ENCODE data around the gene DTD1.

DTD1 gene, protein sequence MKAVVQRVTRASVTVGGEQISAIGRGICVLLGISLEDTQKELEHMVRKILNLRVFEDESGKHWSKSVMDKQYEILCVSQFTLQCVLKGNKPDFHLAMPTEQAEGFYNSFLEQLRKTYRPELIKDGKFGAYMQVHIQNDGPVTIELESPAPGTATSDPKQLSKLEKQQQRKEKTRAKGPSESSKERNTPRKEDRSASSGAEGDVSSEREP

DNA sequence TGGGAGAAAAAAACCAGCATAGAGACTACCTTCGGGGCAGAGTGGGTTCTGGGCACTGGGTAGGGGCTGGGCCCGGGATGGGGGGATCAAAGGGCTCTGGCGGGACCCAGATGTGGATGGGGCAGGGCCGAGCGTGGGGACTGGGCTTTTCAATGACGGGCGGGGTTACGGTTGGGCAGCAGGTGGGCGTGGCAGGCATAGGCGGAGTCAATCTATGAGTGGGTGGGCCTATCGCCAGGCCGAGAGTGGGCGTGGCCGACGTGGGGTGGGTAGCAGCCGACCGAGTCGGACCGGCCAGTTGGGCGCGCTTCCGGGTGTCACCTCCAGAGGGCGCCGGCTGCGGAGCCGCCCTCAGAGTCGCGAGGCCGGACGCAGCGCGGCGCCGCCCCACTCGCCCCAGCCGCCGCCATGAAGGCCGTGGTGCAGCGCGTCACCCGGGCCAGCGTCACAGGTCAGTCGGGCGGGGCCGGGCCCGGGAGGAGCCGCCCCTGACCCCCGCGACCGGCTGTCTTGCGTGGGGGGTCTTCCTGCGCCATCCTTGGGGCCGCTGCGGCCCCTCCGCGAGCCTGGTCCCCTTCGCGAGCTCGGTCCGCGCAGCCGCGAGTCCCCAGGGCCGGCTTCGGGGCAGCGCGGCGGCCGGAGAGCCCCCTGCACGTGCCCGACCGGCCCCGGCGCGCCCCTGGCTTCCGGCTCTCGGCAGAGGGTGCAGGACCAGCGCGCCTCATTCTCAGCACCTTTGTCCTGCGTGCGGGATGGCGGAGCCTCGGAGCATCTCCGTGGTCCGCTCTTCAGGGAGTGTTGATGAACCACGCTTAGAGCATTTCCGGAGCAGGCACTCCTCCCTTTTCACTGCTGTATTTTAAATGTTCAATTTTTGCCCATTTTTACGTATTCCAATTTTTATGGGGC lies at the start of gene DTD1:
Gene DTD1, plus strand, starts transcription at position 390 of the 909 bp plus-strand sequence. Its CDS starts 19 bp downstream, at position 409.
- DNase-seq, result peak; percentile 55

DNA sequence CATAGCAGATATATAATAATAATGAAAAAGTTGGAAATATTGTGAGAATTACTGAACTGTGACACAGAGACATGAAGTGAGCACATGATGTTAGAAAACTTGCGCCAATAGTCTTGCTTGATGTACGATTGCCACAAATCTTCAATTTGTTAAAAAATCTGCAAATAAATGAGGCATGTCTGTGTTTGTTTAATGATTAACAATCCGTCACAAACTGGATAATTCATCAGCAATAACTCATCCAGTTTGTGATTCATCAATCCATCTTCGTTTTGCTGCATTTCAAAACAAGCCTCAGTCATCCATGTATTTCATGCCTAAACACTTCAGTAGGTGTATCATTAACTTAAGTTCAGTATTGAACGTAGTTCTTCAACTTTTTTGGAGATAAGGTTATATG lies 46.1 kb upstream of the DTD1 start:
- DNase-seq, result no peak

DNA sequence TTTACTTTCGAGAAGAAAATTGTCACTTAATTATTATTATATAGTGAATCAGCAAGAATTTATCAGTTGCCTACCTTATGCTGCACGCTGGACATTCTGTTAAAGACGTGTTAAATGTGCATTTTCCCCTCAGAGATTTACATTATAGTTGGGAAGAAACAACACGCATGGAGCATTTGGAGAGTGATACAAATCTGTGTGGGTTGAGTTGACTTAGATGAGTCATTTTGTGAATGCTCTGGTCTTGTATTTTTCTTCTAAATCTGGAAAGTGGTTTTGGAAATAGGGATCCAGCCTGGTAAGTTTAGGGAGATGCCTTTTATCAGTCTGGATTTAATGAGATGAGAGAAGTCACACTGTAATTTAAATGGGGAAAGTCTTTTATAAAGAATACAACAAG lies 44.6 kb upstream of the DTD1 start:
- DNase-seq, result no peak

DNA sequence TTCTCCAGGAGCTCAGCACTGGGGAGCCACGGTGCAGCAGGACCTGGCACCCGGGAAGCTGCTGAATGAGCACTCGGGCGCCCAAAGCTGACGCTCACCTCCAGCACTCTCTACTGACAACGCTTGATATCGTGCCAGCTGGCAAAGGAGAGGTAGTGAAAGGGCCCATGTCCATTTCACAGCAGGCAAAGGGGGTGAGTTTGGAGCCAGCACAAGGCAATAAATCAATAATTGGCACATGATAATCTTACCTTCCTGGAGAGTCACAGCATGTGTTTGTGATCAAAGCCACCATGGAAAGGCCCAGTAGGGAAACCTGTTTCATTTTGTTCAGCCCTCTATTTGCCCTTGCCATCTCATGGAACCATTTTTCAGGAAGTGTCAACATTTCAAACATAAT lies 43.9 kb upstream of the DTD1 start:
- peak; percentile 12 for DNase-seq

DNA sequence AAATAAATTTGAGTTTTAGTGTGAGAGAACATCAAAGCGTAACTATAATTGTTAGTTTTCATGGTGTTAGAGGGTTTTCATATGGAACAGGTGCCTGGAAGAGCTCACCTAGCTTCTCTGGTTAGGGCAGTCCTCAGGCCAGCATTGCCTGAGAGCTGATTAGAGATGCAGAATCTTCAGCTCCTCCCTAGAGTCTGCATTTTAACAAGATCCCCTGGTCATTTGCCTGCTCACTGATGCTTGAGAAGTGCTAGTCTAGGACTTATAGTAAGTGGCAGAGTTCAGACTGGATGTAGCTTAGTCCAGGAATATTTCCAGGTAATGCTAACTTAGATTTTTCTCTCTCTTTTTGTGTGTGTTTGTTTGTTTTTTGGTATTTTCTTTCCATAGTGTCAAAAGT lies 42.3 kb upstream of the DTD1 start:
- DNase-seq, result no peak

DNA sequence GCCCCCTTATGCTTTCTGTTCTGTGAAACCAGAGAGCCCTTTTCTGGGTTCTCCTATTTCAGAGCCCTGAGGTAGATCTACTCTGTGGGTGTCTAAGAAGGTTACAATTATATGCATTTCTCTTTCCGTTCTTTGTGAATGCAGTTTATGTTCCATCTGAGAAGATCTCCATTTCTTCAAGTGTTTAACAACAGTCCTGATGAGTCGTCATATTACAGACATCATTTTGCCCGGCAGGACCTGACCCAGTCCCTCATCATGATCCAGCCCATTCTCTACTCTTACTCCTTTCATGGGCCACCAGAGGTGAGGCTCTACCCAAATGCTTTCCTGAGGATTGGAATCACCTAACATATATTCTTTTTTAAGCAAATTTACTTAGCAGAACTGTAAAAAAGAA lies 39.4 kb upstream of the DTD1 start:
- DNase-seq, result no peak

DNA sequence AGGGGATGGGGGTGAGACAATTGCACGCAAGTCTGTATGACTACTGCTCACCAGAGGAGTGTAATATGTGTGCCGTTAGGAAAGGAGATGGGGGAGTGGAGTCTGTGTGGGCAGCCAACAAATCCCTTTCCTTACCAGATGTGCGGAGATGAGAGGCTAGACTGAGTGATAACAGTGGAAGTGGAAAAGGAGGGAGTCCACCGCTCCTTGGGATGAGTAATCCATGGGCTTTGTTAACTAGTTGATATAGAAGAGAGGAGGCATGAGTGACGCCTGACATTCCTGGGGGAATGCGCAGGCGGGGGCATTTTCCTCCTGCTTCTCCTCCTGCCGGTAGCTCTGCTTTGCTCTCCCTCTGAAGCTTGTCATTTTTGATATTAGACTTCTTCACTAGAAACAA lies 34.1 kb upstream of the DTD1 start:
- DNase-seq, result no peak

DNA sequence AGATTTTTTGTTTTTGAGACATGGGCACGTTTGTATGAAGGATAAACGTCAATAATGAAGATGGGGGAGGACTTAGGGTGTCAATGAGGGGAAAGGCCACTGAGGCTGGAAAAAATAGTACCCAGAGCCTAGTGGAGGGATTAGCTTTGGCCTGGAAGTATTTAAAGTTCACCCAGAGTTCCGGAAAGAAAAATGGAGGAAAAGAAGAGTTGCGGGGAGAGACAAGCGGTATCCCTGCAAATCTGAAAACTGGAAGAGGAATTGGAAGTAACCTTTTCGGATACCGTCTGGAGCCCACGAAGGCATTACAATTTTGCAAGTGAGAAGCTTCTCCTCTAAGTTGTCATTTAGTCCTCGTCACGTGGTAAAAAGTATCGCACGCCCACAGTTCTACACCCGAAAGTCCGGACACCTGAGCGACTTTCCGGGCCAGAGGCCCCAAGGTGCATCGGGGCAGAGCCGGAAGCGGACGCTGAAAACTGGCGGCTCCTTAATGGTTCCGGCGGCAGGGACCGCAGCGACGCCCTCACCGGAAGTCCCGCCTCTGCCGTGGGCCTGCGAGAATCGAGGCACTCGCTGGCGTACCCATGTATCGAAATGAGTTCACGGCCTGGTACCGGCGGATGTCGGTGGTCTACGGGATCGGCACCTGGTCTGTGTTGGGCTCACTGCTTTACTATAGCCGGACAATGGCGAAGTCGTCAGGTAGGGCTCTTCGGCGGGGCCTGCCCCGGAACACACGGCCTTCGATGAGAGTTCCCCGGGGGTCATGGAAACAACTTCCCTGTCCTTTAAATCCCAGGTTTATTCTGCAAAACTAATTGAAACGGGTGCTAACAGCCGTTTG lies 20.7 kb upstream of the DTD1 start, which contains the start of gene SMIM26:
Gene SMIM26, plus strand, starts transcription at position 541 of the 847 bp plus-strand sequence. Its CDS starts 47 bp downstream, at position 588.
- DNase-seq, result peak; percentile 79

DNA sequence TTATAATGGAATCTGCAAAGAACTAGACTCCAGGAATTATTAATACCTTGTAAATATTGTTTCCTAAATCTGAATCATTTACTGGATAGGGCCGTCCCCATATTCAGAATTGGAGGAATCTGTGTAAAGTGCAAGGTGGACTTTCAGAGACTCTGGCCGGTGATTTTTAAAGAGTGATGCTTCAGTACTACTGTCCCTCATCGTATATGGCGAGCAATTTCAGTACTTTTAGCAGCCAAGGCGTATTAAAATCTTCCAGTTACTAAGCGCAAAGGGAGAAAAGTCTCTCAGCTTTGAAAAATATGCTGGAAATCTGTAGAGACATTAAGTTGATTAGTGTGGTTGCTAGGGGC lies 20.1 kb upstream of the DTD1 start:
- DNase-seq, result no peak

DNA sequence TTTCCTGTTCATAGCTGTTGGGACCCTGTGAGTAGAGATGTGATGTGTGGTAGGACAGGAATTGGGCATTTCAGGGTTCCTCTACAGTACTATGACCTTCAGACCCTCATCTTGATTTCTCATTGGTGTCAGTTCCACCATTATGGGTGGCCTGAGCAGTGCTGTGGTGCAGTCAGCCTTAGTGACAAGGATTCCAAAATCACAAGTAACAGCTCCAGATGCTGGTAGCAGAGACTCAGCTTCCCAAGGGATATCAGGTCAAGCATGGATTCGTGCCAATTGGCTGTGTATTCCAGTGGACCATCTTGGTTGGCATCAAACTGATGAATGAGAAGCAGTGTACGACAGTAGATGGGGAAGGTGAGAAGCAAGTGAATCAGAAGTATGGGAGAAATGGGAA lies 16.8 kb upstream of the DTD1 start:
- DNase-seq, result no peak

DNA sequence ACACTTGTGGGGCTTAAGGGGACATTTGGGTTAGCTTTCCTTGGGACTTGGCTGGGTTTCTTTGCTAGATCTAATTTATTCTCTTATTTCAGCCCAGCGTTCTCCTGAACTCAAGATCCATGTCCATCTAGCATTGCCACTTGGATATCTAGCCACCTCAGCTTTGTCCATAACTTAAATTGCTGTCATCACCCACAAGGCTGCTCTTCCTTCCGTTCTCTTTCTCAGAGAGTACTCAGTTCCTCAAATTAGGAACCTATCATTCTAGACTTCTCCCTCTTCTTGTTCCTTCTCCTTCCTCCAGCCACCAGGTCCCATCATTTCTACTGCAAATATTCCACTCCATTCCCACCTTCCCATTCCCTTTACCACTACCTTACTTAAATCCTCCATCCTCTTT lies 16.3 kb upstream of the DTD1 start:
- DNase-seq, result no peak

DNA sequence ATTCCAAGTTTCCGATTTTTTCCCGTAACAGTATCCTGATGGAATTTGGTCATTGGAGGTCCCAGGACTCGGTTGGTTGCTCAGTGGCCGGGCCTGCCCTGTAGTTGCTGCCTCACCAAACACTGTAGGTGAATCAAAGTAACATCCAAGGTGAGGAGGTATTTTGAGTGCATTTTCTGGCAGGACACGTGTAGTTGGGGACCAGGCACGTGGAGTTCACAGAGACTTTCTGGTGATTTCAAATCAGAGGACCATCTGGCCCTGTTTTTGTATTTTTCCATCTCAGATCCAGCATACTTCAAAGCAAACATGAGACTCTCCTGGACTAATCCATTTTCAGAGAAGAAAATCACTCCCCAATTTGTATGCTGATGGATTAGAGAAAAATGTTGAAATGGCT lies 9.9 kb upstream of the DTD1 start:
- no peak for DNase-seq

DNA sequence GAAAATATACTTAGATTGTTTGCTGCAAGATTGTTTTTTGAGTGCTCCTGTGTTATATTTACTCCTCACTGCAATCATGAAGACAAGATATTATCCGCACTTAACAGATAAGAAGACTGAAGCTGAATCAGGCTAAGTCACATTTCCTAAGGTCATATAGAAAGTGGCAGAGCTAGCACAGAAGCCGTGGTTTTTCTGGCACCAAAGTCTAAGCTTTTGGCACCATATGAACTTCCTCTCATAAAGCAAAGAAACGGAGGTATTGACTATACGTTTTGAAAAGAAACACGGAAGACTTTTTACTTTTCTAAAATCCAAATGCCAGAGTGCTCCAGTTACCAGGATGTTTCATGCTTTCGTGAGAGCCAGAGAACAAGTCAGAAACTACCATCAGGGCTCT lies 9.3 kb upstream of the DTD1 start:
- DNase-seq, result no peak

DNA sequence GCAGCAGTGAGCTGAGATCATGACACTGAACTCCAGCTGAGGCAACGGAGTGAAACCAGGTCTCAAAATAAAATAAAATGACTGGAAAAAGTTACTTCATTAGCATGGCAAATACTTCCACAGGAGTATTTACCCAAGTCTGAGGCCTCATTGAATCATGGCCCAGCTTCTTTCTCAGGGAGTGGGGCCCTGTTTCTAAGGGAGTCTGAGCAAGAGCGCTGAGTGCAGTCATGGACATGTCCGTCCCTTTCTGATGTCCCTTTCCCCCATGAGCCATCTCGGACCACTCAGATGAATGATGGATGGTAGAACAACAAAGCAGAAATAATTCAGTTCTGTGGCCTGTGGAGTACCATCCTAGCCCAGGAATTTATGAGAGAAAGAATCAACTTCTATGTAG lies 7.8 kb upstream of the DTD1 start:
- DNase-seq, result no peak

DNA sequence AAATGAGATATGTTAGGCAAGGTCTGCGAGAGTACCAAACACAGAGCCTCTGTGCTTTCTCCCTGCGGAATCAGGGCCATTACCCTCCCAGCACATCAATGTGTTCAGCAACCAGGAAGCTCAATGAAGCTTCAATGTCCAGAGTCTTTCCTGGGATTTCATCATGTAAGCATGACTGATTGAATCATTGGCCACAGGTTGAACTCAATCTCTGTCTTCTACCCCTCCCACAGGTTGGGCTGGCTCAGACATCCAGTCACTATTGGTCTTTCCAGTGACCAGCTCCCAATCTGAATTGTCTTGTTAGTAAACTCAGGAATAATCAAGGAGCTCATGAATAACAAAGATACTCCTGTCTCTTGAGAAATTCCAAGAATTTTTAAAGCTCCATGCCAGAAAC lies 2.7 kb upstream of the DTD1 start:
- peak; percentile 25 for DNase-seq

DNA sequence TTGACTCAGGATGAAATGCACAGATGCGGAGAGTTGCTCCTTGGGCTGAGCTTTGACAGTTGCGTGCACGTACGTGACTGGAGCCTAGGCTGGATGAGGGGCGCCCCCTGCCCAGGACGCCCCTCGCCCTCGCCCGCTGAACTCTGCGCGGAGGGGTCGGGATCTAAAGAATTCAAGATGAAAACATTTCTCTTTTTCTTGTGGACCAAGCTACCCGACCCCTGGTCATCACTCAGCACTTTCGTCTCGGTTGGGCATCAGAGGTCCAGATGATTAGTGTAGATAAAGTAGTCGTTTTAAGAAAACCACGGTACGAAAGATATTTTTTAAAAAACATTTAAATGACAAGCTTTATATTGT lies 700 bp downstream of the DTD1 start:
- DNase-seq, result peak; percentile 35

DNA sequence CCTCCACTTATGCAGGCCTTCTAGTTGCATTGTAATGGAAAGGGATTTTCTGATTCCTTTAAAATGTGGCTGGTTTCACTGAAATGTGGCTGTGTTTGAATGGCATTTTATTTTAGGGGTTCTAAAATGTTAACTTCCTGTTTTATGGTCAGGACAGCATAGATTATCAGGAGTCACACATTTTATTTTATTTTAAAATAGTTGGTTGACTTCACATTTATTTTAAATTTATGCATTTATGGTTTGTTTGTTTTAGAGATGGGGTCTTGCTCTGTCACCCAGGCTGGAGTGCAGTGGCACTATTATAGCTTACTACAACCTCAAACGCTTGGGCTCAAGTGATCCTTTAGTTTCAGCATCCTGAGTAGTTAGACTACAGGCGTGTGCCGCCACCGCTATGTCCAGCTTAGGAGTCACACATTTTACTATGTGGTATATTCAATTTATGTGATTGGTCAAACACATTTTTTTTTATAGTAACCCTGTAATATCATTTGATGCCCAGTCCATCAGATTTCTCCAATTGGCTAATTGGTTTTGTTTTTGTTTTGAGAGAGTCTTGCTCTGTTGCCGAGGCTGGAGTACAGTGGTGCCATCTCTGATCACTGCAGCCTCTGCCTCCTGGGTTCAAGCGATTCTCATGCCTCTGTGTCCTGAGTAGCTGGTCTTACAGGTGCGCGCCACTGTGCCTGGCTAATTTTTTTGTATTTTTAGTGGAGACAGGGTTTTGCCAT lies 2.3 kb downstream of the DTD1 start:
- DNase-seq, result no peak

DNA sequence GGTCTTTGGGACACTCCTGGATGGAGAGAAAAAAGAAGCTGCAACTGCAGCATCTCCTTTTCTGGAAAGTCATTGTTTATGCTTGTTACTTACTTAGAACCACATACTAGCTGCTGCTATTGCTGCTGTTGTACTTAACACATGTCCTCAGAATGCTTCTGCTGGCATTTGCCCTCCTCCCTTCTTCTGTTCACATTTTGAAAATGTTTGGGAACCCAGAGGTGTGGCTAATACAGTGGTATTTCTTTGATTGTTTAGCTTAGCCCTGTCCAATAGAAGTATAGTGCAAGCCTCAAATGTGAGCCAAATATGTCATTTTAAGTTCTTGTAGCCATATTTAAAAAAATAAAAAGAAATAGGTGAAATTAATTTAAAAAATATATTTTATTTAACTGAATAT lies 8.4 kb downstream of the DTD1 start:
- no peak for DNase-seq

DNA sequence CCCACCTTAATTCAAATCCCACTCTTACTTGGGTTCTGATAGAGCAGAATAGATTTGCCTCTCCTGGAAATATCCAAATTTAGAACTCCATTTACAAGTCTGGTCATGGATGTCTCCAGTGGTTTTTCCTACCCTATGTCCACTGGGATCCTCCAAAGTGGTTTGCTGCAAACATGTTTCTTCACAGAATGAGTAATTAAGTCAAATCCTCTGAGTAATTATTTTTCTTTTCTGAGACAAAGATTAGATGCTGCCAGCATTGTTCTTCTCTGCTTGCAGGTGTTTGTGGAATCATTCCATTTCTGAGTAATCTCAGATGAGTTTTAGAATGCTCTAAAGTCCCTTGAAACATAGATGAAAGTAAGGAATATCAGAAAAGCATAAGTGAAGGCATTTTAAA lies 21.9 kb downstream of the DTD1 start:
- DNase-seq, result no peak

DNA sequence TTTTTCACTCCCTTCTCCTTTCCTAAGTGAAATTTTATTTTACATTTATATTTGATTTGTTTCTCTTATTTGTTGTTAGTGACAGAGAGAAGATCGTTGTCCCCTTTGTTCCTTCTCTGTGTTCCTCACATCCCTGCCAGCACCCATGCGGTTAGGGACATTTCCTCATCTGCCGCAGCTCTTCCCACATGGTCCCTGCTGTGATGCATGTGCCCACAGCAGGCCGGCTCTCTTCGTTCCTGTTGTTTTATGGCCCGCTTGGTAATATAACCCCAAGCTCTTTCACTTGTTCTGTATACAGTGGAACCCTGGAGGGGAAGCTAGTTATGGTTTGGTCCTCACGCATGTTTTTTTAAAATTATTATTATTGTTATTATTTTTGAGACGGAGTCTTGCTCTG lies 23.6 kb downstream of the DTD1 start:
- no peak for DNase-seq

DNA sequence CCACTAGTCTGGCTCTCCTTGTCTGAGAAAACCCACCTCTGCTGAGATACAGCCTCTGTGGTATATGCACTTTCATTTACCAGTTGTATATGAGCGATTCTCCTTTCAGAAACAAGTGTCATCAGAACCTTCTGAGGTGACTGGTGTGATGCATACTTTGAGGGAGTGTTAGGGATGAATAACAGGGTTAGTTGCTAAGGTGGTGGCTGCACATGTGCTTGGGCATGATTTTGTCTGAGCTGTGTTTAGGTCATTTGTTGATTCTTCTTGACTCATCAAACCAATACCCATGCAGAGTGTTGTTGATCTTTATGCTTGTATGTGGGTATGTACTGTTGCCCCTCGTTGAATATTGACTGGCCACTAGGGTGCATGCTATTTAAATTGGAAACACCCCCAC lies 25.7 kb downstream of the DTD1 start:
- DNase-seq, result no peak

DNA sequence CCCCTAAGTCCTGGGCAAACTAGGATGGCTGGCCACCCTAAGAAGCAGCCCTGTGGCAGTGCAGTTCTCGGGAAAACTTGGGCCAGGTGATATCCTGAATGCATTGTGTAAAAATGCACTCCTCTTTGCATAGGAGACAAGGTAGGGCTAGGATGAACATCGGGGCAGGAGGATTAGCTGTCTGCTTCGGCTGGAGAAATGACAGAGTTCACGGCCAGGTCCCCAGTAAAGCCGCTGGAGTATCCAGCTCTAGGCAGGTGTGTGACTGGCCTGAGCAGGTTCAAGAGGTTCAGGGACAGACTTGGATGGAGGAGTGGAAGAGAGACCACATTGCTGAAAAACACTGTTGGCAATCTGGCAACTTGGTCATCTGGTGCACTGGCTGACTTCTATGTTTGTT lies 26.4 kb downstream of the DTD1 start:
- no peak for DNase-seq

Measured in DMS79 treated with DMSO at 0.1 percent for 48 hours (cell line).